H54 (cell line): Measurements from ENCODE around the gene RNF144B.
"Not testable (repeated sequence)": the region's sequence is repeated elsewhere in the genome, so short reads cannot be mapped to it uniquely, and the experiment has no call there.

Experiments
- DNase-seq: peaks from one replicate; pipeline ENCODE4 v3.0.0; 2011; ENCODE audit warnings: low spot score, mixed read lengths; ENCODE audit not compliant: insufficient read length
- FAIRE-seq: peaks from 3 replicates; lab custom pipeline; 2011; peaks lifted over from hg19 to GRCh38; lab: Jason Lieb, UNC
- POLR2A ChIP-seq: IDR thresholded peaks from 2 replicates; pipeline ENCODE4 v1.6.1; 2011; ENCODE audit warnings: low read depth, mild to moderate bottlenecking, low read length

Gene RNF144B

DNA sequence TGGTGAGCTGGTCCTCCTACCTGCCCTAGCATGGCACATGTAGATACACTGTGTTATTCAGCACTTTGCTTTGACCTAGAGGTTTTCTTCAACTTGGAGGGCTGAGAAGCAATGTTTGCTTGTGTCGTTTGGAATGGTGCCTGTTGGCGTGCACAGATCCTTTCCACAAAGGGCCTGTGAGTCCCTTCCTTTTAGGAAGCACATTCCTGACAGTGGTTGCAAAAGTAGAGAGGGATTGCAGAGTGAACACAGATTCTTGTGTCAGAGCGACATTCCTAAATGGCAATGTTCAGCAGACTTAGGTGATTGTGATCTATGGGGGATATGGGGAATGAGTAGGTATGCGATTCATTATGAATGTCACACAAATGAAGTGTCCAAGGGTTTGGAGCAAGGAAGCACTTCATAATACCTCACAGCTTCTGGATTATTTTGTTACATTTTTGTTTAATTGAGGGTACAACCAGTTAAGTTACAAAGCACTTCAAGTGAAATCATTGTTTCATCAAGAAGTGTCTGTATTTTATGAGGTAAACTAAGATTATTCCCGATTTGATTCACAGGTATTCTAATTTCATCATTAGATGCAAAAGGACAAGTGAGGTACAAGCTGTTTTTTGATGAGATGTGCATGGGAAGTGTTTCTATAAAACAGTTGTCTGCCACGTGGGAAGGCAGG, 713 bp upstream of the RNF144B start:
- DNase-seq (no peak), FAIRE-seq (peak; percentile 66)
- no peak for TF ChIP-seq POLR2A

DNA sequence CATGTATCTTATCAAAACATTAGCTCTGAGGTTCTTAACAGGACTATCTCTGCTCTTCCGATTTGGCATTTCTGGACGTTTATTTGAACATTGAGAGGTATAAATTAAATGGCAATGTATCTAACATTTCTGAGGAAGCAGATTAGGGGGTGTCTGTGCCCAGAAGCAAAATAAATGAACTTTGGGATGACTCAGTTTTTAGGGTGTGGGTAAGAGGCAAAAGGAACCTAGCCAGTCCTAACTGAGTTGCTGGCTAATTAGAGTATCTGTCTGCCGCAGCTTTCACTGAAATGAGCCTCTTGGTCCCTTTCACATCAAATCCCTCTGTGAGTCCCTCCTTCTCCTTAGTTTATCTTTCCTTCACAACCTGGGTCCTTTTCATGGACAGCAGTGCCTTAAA, 1.1 kb downstream of the RNF144B start:
- no peak for TF ChIP-seq POLR2A
- FAIRE-seq (peak; percentile 33), DNase-seq (no peak)

DNA sequence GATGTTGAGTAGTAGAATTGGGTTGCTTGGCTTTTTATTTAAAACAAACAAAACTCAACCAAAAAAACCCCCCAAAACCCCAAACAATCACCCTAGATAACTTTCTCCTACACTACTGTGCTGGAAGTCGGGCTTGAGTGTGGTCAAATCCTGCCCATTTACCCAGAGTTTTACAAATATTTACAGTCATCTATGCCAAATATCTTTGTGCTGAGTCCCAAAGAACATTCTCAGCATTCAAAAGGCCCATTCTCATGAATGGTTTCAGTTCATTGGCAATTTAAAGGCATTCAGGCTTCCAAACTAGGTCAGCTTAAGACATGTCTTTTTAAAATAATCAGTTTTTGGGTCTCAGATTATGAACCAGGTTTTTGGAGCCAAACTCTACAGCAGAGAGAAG, 1.8 kb downstream of the RNF144B start:
- no peak for DNase-seq
- peak; percentile 83 for FAIRE-seq
- TF ChIP-seq POLR2A = no peak

DNA sequence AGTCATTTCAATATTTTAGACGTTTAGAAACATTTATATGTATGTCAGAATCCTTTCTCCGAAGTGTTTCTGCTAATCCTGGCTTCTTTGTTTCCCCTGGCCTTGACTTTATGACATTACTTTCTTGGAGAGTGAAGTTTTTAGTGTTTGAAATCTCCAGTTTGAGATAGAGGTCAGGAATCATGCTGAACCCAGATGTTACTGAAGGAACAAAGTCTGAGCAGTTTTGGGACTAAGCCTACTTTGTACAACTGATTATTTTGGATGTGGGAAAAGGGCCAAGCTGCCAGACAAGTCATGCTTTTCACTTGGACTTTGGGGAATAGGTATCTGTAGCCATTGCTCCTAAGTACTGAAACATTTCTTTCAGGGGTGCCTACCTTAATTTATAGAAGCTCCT, 2.3 kb downstream of the RNF144B start:
- FAIRE-seq (peak; percentile 72), DNase-seq (no peak)

DNA sequence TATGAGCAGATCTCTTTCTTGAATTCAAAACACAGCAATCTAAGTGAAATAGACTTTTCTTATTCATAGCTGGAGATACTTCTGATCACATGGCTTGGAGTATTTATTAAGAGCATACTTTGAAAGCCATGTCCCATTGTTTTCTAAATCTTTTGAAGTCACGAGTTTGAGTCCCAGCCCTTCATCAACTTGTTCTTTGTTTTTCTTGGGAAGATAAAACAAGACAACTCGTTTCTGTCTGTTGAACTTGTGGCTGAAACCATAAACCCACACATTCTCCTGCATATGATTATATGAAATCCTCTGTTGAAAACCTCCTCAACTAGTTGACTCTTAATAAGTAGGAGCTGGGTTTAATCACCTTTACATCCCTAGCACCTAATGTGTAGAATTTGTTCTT, 3.3 kb downstream of the RNF144B start:
- DNase-seq (no peak), FAIRE-seq (no peak)
- no peak for TF ChIP-seq POLR2A

More for the DNA sequence above, 2.3 kb downstream of the RNF144B start:
- no peak for TF ChIP-seq POLR2A

DNA sequence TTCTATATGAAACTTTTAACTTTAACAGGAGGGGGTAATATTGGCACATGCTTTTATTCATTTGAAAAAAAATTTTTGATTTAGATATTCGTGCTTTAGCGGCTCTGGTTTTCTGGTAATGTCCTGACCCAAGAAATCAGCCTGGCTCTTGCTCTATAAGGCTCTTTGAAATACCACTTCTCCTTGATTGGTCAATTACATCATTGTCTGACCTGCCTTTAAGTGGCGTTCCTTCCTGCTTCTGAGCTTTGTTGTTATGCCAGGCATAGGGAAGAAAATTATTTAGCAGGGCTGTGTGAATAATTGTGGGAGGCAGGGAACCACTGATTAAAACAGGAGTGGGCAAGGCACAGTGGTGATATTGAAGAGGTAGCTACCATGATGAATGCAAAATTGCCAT, 3.9 kb downstream of the RNF144B start:
- no peak for DNase-seq
- TF ChIP-seq POLR2A = no peak
- no peak for FAIRE-seq

DNA sequence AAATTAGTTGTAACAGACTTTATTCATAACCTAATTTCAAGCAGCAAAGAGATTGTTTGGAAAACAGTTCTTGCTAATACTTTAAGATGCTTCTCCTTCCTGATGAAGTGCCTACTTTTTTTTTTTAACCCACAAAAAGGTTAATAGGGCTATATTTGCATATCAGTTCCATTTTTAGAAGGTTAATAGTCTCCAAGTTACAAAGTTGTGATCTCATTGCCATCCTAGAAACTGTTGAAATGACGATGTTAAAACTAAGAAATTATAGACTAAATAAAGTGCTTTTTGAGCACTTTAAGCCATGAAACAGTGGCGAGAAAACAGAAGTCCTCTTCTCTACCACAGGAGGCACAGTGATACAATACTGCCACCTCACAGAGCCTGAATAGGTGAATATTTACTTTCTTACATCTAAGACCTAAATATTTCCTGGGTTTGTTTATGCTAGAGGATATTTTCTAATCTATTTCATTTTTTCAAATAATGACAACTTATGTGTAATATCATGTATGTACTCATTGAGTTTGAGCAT, 5.3 kb downstream of the RNF144B start:
- DNase-seq (no peak), FAIRE-seq (no peak)
- TF ChIP-seq POLR2A = no peak

DNA sequence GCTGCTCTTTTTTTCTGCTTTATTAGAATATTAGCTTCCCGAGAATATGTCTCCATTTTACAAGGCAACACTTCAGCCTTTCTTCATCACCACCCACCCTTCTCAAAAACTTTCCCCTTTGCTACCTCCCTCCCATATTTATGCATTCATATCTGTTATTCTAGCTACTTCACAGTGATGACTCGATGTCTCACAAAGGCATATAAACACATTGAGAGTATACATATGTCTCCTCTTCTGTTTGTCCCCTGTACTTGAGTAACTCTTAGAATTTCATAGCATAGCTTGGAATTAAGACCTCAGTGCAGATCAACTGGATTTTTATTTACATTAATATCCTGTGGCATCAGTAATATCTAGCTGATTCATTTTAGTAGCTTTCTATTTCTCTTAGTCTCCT, 6.5 kb downstream of the RNF144B start:
- no peak for TF ChIP-seq POLR2A
- peak; percentile 23 for FAIRE-seq
- DNase-seq = no peak

DNA sequence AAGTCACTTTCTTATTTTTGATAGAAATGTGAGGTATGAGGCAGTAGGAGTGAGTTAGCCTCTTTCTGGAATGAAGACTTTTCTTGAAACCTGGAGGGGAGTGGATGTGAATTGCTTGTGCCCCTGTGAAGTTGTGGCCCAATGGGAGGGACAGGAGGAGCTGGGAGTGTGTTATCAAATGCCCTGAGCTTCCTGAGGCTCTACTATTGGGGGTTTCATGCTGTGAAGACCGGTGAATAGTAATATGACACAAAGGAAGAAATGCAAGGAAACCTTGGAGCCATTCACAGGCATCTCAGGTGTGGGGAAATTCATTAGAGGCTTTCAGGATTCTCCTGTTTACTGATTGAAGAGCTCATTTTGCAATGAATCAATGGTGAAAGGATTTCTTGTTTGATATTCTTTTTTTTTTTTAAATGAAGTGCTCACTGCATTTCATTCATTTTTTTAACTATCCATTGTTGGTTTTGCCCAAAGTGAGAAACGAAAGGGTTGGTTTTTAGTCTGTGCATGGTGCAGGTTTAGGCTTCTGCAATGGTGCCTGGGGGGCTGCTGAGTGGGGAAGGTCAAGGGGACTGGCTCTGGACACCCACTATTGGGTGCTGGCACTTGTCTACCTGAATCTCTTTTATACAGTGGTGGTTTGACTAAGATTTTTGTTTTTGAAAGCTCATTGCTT, 8.2 kb downstream of the RNF144B start:
- FAIRE-seq (no peak), DNase-seq (no peak)
- no peak for TF ChIP-seq POLR2A

DNA sequence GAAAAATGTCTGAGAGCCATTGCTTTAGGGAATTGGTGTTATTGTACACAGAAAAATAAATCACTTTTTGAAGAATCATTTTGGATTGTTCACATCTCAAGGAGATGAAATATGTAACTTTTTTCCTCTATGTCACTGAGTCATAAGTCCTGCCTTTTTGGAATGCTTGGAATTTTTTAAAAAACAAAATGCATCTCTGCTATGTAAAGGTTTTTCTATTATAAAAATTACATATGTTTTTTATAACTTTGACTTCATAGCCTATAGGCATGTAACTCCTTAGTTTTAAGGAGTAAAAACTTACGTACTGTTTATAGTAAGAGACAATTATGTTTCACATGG, 8.7 kb downstream of the RNF144B start:
- no peak for TF ChIP-seq POLR2A
- FAIRE-seq = no peak
- DNase-seq = no peak

DNA sequence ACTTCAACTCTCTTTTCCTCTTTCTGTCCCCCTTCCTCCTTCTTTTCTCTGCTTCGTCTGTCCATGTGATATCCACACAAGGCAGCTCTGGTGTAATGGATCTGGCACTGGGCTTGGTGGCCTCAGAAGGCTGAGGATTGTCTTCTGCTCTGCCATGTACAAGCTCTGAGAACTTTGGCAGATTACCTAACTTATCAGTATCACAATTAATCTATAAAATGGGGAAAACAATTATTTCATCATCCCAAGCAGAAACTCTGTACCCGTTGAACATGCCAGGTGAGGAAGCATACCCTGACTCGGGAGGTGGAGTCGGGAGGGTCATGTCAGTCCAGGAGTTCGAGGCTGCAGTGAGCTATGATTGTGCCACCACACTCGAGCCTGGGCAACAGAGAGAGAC, 10.6 kb downstream of the RNF144B start:
- FAIRE-seq (no peak), DNase-seq (no peak)

DNA sequence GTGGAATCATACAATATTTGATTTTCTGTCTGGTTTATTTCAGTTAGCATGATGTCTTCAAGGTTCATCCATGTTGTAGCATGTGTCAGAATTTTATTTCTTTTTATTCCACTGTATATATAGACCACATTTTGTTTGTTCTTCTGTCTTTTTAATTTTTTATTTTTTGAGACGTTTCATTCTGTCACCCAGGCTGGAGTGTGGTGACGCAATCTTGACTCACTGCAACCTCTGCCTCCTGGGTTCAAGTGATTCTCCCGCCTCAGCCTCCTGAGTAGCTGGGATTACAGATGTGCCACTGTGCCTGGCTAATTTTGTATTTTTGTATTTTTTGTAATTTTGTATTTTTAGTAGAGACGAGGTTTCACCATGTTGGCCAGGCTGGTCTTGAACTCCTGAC, 11.1 kb downstream of the RNF144B start:
- DNase-seq, FAIRE-seq: not testable (repeated sequence)

More for the DNA sequence above, 10.6 kb downstream of the RNF144B start:
- TF ChIP-seq POLR2A = no peak

DNA sequence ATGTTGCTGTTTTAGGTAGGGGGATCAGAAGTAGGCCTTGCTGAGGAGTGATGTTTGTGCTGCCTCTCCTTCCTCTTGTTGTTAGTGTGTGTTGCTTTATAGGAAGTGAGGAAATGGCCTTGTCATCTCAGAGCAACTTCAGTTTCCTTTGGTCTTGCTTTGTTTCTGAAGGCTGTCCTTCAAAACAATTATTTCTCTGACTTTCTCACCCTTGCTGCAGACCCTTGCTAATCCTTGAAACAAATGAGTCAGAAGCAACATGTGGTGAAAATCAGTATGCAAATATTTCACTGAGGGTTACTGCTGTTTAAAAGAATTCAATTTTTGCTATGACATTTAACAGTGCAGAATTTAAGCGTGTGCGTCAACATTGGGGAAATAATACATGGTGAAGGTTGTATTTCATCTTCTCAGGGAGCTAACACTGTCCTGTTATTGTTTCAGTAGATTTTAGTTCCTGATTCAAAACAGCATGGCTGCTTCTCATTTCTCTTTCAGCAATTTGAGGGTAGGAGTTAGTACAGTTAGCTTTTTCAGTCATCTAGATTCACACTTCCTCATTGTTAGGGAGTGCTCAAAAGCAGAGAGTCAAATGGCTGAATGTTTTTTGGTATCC, 13.8 kb downstream of the RNF144B start:
- no peak for TF ChIP-seq POLR2A
- DNase-seq (no peak), FAIRE-seq (no peak)

DNA sequence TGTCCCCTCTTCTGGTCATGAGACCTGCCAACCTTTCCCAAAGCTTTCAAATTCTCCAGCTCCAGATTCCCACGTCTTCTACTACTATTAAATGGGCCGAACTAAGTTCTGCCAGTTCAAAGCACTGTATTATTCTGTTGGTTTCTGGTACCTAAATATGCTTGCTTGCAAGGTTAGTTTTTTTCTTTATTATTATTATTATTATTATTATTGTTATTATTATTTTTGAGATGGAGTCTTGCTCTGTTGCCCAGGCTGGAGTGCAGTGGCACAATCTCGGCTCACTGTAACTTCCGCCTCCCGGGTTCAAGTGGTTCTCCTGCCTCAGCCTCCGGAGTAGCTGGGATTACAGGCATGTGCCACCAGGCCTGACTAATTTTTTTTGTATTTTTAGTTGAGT, 17.8 kb downstream of the RNF144B start:
- not testable (repeated sequence) for FAIRE-seq, DNase-seq
